ENCODE data around the gene ZNF837. TPM values are rescaled to one million over a fixed set of nuclear protein-coding genes. Genes with fewer than 3 reads are reported as not detected.
"Not testable (repeated sequence)": the region's sequence is repeated elsewhere in the genome, so short reads cannot be mapped to it uniquely, and the experiment has no call there.

Gene ZNF837
- total RNA-seq, 1 donor from 2014 or later, result 1.4 TPM

DNA sequence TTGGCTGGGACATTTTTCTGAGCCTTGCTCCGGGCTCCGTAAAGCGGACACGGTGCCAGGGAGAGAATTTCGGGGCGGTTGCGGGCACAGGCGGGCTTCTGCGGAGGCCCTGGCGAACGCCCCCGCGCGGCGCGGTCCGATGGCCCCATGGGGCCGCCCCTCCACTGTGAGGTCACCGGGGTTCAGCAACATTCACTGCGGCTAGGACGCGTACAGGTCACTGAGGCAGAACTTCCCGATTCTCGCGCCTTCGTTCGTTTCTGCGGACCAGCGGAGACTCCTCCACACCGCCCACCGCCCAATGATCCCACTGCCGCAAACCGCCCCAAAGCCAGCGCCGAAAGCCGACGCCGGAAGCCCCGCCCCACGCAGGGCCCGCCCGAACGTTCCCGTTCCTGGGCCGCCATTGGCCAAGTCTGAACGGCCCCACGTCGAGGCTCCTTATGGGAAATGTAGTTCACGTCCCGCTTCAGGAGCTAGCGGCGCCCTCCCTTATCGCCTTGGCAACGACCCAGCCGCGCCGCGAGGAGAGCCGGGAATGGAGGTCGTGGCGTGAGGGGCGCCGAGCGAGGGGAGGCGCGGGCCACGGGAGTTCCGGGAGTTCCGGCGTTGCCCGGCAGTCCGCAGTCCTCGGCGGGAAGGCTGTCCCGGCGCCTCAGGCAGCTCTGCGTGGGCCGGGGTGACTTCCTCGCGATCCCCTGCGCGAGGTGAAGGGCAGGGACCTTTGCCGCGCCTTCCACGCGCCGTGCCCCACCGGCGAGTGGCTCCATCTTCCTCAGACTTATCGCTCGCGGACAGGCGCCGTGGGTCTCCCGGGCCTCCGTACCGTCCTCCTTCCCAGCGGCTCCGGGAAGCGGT, 27.6 kb upstream of the ZNF837 start, which contains the start of gene ZNF584:
Gene ZNF584 (plus strand): TSS at position 498 of the 858 bp plus-strand sequence. CDS start 499 bp downstream, outside the sequence.
- H3K9me3 ChIP-seq (ENCODE audit: low read depth), result no peaks in the 10 kb centered on the region
- H3F3A ChIP-seq (ENCODE audit: low read depth), result peaks cover 20% of the 10 kb centered on the region
- H3K79me2 ChIP-seq (ENCODE audit: low read depth), result no peaks in the 10 kb centered on the region
- Mint-ChIP-seq H3K36me3 (peaks cover 29% of the 10 kb centered on the region), H3K4me1 (peaks cover 32% of the 10 kb centered on the region), H3K4me3 (peak within 1 kb of the TSS; percentile 96), H3K9me3 (peaks cover 22% of the 10 kb centered on the region), H3K27ac (peak within 1 kb of the TSS; percentile 95), H3K27me3 (ENCODE audit: insufficient read depth, low read depth) (peaks cover 9% of the 10 kb centered on the region)
- H3K27me3 ChIP-seq, result no peaks in the 10 kb centered on the region
- no peaks in the 10 kb centered on the region for H4K20me1 ChIP-seq (ENCODE audit: low read depth)
- peaks cover 11% of the 10 kb centered on the region for H3K4me1 ChIP-seq
- peak within 1 kb of the TSS; percentile 78 for H3K4me3 ChIP-seq
- H3K27ac ChIP-seq, result peak within 1 kb of the TSS; percentile 63
- no peaks in the 10 kb centered on the region for H3K36me3 ChIP-seq
- H3K4me2 ChIP-seq, result peak within 1 kb of the TSS; percentile 98
- TF ChIP-seq EZH2 (IDR thresholded peaks at IDR 0.05), result peak; percentile 29
- TF ChIP-seq, protein P1, sequence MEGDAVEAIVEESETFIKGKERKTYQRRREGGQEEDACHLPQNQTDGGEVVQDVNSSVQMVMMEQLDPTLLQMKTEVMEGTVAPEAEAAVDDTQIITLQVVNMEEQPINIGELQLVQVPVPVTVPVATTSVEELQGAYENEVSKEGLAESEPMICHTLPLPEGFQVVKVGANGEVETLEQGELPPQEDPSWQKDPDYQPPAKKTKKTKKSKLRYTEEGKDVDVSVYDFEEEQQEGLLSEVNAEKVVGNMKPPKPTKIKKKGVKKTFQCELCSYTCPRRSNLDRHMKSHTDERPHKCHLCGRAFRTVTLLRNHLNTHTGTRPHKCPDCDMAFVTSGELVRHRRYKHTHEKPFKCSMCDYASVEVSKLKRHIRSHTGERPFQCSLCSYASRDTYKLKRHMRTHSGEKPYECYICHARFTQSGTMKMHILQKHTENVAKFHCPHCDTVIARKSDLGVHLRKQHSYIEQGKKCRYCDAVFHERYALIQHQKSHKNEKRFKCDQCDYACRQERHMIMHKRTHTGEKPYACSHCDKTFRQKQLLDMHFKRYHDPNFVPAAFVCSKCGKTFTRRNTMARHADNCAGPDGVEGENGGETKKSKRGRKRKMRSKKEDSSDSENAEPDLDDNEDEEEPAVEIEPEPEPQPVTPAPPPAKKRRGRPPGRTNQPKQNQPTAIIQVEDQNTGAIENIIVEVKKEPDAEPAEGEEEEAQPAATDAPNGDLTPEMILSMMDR (IDR thresholded peaks at IDR 0.05), result no peak
- DNase-seq (ENCODE audit: low spot score), result peak; percentile 99
- peak within 1 kb of the TSS; percentile 66 for H3K9ac ChIP-seq
- peak within 1 kb of the TSS; percentile 56 for H2AFZ ChIP-seq (replicated peaks)

DNA sequence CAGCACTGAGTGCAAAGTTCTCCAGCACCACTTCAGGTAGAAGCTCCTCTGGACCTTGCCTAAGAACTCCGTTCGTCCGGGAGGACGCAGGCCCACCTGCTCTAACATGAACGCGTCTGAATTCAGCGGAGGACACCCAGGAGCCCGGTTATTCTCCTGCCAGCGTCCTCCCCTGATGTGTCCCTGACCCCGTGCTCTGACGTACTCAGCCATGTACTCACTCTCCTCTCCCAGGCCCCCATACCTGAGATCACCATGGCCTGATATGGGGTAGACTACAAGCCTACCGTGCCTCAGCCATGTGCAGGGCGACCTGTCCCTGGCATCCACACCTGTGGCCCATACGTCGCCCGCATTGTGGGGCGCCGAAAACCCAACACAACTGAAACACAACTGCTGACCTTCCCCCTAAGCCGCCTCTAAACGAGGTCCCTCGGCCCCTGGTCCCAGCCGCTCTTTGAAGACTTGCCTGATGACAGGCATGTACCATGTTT, 26.9 kb upstream of the ZNF837 start:
- Histone ChIP-seq H3K27me3 (no peaks in the 10 kb centered on the region), H3K27ac (peak overlapping the region; percentile 63), H4K20me1 (ENCODE audit: low read depth) (no peaks in the 10 kb centered on the region), H3K4me2 (peak overlapping the region; percentile 98), H3K4me1 (peaks cover 11% of the 10 kb centered on the region), H3K4me3 (peak overlapping the region; percentile 78), H3F3A (ENCODE audit: low read depth) (peaks cover 20% of the 10 kb centered on the region), H3K36me3 (no peaks in the 10 kb centered on the region), H3K79me2 (ENCODE audit: low read depth) (peaks cover 6% of the 10 kb centered on the region), H2AFZ (replicated peaks) (peak overlapping the region; percentile 56), H3K9me3 (ENCODE audit: low read depth) (no peaks in the 10 kb centered on the region), H3K9ac (peak overlapping the region; percentile 66)
- H3K27me3 Mint-ChIP-seq (ENCODE audit: insufficient read depth, low read depth), result peaks cover 9% of the 10 kb centered on the region
- no peak for TF ChIP-seq EZH2phosphoT487 (IDR thresholded peaks at IDR 0.05)
- TF ChIP-seq, protein P1 (IDR thresholded peaks at IDR 0.05), result no peak
- no peak for TF ChIP-seq EZH2 (IDR thresholded peaks at IDR 0.05)
- H3K4me3 Mint-ChIP-seq, result peak overlapping the region; percentile 96
- H3K27ac Mint-ChIP-seq, result peak overlapping the region; percentile 91
- peaks cover 21% of the 10 kb centered on the region for H3K9me3 Mint-ChIP-seq
- H3K4me1 Mint-ChIP-seq, result peaks cover 32% of the 10 kb centered on the region
- H3K36me3 Mint-ChIP-seq, result peaks cover 30% of the 10 kb centered on the region
- DNase-seq (ENCODE audit: low spot score), result peak; percentile 40

DNA sequence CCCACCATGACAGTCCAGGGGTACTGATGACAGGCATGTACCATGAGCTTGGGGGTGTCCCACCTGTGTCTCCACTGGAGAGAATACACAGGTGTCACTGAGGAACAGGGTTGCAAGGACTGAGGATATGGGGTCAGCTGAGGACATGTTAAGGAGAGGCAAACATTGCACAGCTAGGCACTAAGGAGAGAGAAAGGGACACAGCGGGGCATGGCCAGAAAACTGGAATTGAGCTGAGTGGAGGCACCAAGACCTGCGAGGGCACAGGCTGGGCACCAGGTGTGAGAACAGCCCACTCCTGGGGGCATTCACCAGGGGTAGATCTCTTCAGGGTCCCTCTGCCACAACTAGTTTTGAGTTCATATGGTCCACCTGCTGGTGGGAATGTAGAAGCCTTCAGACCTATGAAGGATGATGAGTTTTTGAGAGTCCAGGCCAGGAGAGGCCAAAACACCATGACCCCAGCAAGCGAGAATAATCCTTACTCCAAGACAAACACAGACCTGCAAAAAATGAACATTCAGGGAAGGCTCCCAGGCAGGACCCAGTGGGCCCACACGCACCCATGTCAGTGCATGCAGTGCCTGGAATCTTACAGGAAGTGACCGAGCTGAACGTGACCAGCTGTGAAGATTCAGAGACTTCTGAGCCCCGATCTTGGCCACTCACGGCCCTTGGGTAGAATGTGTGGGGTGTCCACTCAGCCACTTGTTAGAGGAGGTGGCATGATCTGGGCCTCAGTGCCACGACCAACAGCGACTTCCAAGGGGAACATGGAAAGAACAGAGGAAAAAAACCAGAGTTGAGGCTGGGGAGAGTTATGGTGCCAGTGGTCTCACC, 26.2 kb upstream of the ZNF837 start:
- no peaks in the 10 kb centered on the region for H3K36me3 ChIP-seq
- H2AFZ ChIP-seq (replicated peaks), result no peak overlapping the region
- TF ChIP-seq, protein P1 (IDR thresholded peaks at IDR 0.05), result peak; percentile 43
- TF ChIP-seq EZH2phosphoT487 (IDR thresholded peaks at IDR 0.05), result no peak
- Mint-ChIP-seq H3K27ac (peak overlapping the region; percentile 91), H3K4me1 (peaks cover 32% of the 10 kb centered on the region), H3K36me3 (peaks cover 26% of the 10 kb centered on the region), H3K9me3 (peaks cover 18% of the 10 kb centered on the region), H3K27me3 (ENCODE audit: insufficient read depth, low read depth) (peaks cover 9% of the 10 kb centered on the region), H3K4me3 (peak overlapping the region; percentile 96)
- H4K20me1 ChIP-seq (ENCODE audit: low read depth), result no peaks in the 10 kb centered on the region
- H3K79me2 ChIP-seq (ENCODE audit: low read depth), result peaks cover 11% of the 10 kb centered on the region
- H3K4me2 ChIP-seq, result peak overlapping the region; percentile 98
- peaks cover 25% of the 10 kb centered on the region for H3F3A ChIP-seq (ENCODE audit: low read depth)
- H3K27ac ChIP-seq, result no peak overlapping the region
- H3K4me3 ChIP-seq, result peak overlapping the region; percentile 78
- no peaks in the 10 kb centered on the region for H3K27me3 ChIP-seq
- H3K4me1 ChIP-seq, result peaks cover 11% of the 10 kb centered on the region
- no peak overlapping the region for H3K9ac ChIP-seq
- peak; percentile 45 for DNase-seq (ENCODE audit: low spot score)
- no peaks in the 10 kb centered on the region for H3K9me3 ChIP-seq (ENCODE audit: low read depth)

DNA sequence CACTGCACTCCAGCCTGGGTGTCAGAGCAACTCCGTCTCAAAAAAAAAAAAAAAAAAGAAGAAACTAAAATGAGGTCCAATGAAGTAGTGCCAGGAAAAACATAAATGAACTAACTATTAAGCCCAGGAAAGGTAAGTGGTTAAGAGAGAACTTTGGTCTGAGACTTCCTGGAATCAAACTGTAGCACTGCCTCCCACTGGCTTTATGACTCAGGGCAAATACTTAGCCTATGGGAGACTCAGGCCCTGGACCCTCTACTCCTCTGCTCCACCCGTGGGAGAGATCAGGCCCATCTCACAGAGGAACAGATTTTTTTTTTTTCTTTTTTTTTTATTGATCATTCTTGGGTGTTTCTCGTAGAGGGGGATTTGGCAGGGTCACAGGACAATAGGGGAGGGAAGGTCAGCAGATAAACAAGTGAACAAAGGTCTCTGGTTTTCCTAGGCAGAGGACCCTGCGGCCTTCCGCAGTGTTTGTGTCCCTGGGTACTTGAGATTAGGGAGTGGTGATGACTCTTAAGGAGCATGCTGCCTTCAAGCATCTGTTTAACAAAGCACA, 23.2 kb upstream of the ZNF837 start:
- H3K27me3 ChIP-seq; DNase-seq (ENCODE audit: low spot score); H2AFZ ChIP-seq (replicated peaks); H3K27ac Mint-ChIP-seq; H3K9me3 ChIP-seq (ENCODE audit: low read depth); H3K4me3 ChIP-seq; H3K36me3 ChIP-seq; H4K20me1 ChIP-seq (ENCODE audit: low read depth); H3K4me1 ChIP-seq; H3K27me3 Mint-ChIP-seq (ENCODE audit: insufficient read depth, low read depth); H3K9ac ChIP-seq; H3K4me2 ChIP-seq; H3K27ac ChIP-seq: not testable (repeated sequence)
- Mint-ChIP-seq H3K9me3 (peaks cover 13% of the 10 kb centered on the region), H3K4me3 (peak overlapping the region; percentile 66), H3K4me1 (peaks cover 35% of the 10 kb centered on the region), H3K36me3 (peaks cover 17% of the 10 kb centered on the region)
- H3F3A ChIP-seq (ENCODE audit: low read depth), result peaks cover 25% of the 10 kb centered on the region
- peaks cover 13% of the 10 kb centered on the region for H3K79me2 ChIP-seq (ENCODE audit: low read depth)
